Endothelial cell of umbilical vein (primary cell): Measurements from ENCODE around the gene RFESD. TPM values are rescaled to one million over a fixed set of nuclear protein-coding genes. Genes with fewer than 3 reads are reported as not detected.

Source experiments
- BruUV-seq: library from RNA; stranded (reverse); fragments of 400-500 nt; replicated peaks from 2 replicates; lab custom pipeline; 2021; lab: Mats Ljungman, UMichigan
- CTCF ChIA-PET: fragments of 300-600, 350-600 bp; sonication (Branson Sonifier 250); formaldehyde crosslinking; loops from one replicate; lab custom pipeline; 2021; ENCODE audit warnings: antibody characterized with exemption, inconsistent platforms; lab: Charles Lee
- POLR2A ChIA-PET: fragments of 300-600, 350-600 bp; sonication (Branson Sonifier 250); formaldehyde crosslinking; loops from one replicate; lab custom pipeline; 2021; ENCODE audit warnings: antibody characterized with exemption, inconsistent platforms; lab: Charles Lee
- DNase-seq: peaks from one replicate; pipeline ENCODE4 v3.0.0-alpha.2; 2011; ENCODE audit warnings: low read depth, low spot score
- FAIRE-seq: peaks from 2 replicates; lab custom pipeline; 2011; peaks lifted over from hg19 to GRCh38; lab: Jason Lieb, UNC
- H2AFZ ChIP-seq: 2 replicates; pipeline ENCODE4 v1.6.0; 2012; ENCODE audit warnings: low read depth, low read length, control low read depth, inconsistent platforms
- H3K27ac ChIP-seq: 2 replicates; pipeline ENCODE4 v1.5.1; 2011; ENCODE audit warnings: low read depth, mild to moderate bottlenecking, control low read depth, low read length, moderate library complexity; ENCODE audit not compliant: insufficient read depth
- H3K27me3 ChIP-seq, 2 experiments: 2 replicates each; pipeline versions ENCODE4 v1.6.0 to v1.6.1; 2011; ENCODE audit warnings: low read length in 2 of 2, mixed read lengths in 1 of 2; ENCODE audit not compliant: control insufficient read depth in 2 of 2, insufficient read depth in 2 of 2
- H3K36me3 ChIP-seq, 2 experiments: 2 replicates in 1 of 2; 3 replicates in 1 of 2; pipeline ENCODE4 v1.5.1; 2011; ENCODE audit warnings: low read length in 2 of 2, mild to moderate bottlenecking in 1 of 2, moderate library complexity in 1 of 2; ENCODE audit not compliant: control insufficient read depth in 2 of 2, insufficient read depth in 2 of 2; ENCODE audit errors: extremely low read depth in 1 of 2
- H3K4me1 ChIP-seq: 3 replicates; pipeline ENCODE4 v1.5.1; 2011; ENCODE audit warnings: mild to moderate bottlenecking, low read length; ENCODE audit not compliant: control insufficient read depth, insufficient read depth; ENCODE audit errors: extremely low read depth
- H3K4me2 ChIP-seq: 2 replicates; pipeline ENCODE4 v1.6.1; 2011; ENCODE audit warnings: low read length, control low read depth, mixed read lengths; ENCODE audit not compliant: insufficient read depth
- H3K4me3 ChIP-seq, 3 experiments: fragments of 200-600 bp in 1 of 3; sonication (generic), shearing (Covaris generic) in 1 of 3; replicated peaks in 1 of 3; 2 replicates each; pipeline ENCODE4 v1.5.1; 2011 to 2016; ENCODE audit warnings: control low read depth in 3 of 3, low read length in 3 of 3, mild to moderate bottlenecking in 2 of 3, inconsistent platforms in 1 of 3, low read depth in 1 of 3, moderate library complexity in 1 of 3; ENCODE audit not compliant: insufficient read depth in 1 of 3
- H3K79me2 ChIP-seq: 2 replicates; pipeline ENCODE4 v1.6.0; 2012; ENCODE audit warnings: low read length, inconsistent platforms; ENCODE audit not compliant: control insufficient read depth, insufficient read depth
- H3K9ac ChIP-seq: replicated peaks from 2 replicates; pipeline ENCODE3; 2011; ENCODE audit warnings: low read length, control low read depth; ENCODE audit not compliant: insufficient read depth; ENCODE audit errors: extremely low read depth
- H3K9me1 ChIP-seq: replicated peaks from 3 replicates; pipeline ENCODE4 v1.6.0; 2011; ENCODE audit warnings: mild to moderate bottlenecking, low read length; ENCODE audit not compliant: control insufficient read depth, insufficient read depth; ENCODE audit errors: extremely low read depth
- H3K9me3 ChIP-seq: replicated peaks from 2 replicates; pipeline ENCODE4 v1.5.1; 2012; ENCODE audit warnings: low read length, inconsistent platforms; ENCODE audit not compliant: control insufficient read depth, insufficient read depth
- H4K20me1 ChIP-seq: replicated peaks from 2 replicates; pipeline ENCODE3; 2011; ENCODE audit warnings: mild to moderate bottlenecking, low read length; ENCODE audit not compliant: control insufficient read depth, insufficient read depth; ENCODE audit errors: extremely low read depth
- CTCF ChIP-seq, 2 donors: IDR thresholded peaks; 1 replicate in 1 of 2; 2 replicates in 1 of 2; pipeline ENCODE4 v1.5.1; 2011; ENCODE audit warnings: low read length in 2 of 2, mild to moderate bottlenecking in 2 of 2, moderate library complexity in 2 of 2, control low read depth in 1 of 2, inconsistent platforms in 1 of 2, low read depth in 1 of 2; ENCODE audit not compliant: insufficient read depth in 1 of 2; ENCODE audit errors: extremely low read depth in 1 of 2
- EZH2 ChIP-seq: IDR thresholded peaks from 2 replicates; pipeline ENCODE4 v1.6.1; 2012; ENCODE audit warnings: borderline replicate concordance, low read depth, mild to moderate bottlenecking, moderate library complexity, low read length, inconsistent platforms; ENCODE audit not compliant: severe bottlenecking
- FOS ChIP-seq: IDR thresholded peaks from 2 replicates; pipeline ENCODE4 v1.6.1; 2011; ENCODE audit warnings: mild to moderate bottlenecking, low read length, moderate library complexity, borderline replicate concordance; ENCODE audit not compliant: insufficient read depth
- GATA2 ChIP-seq: IDR thresholded peaks from 2 replicates; pipeline ENCODE4 v1.7.0; 2011; ENCODE audit warnings: low read depth, mild to moderate bottlenecking, moderate library complexity, mixed read lengths, low read length; ENCODE audit not compliant: insufficient read length, insufficient read depth
- JUN ChIP-seq: IDR thresholded peaks from 2 replicates; pipeline ENCODE4 v1.6.1; 2011; ENCODE audit warnings: borderline replicate concordance, low read depth; ENCODE audit not compliant: insufficient read length, insufficient read depth
- MAX ChIP-seq: IDR thresholded peaks from 2 replicates; pipeline ENCODE4 v1.6.1; 2011; ENCODE audit not compliant: insufficient read depth, insufficient read length
- MYC ChIP-seq: IDR thresholded peaks from one replicate; pipeline ENCODE4 v1.6.1; 2011; ENCODE audit warnings: mild to moderate bottlenecking, low read depth, low read length
- POLR2A ChIP-seq: IDR thresholded peaks from 2 replicates; pipeline ENCODE4 v1.6.1; 2012; ENCODE audit warnings: low read depth, mild to moderate bottlenecking, control low read depth, low read length
- POLR2AphosphoS5 ChIP-seq: IDR thresholded peaks from 2 replicates; pipeline ENCODE4 v1.6.1; 2012; ENCODE audit warnings: low read depth, mild to moderate bottlenecking, control low read depth, low read length, moderate library complexity; ENCODE audit not compliant: insufficient read depth
- dilution Hi-C: fragments of 300-500 bp; cut with MboI; formaldehyde crosslinking; loops from one replicate; pipeline ENCODE4 v1.15.0; 2019; ENCODE audit warnings: low sequenced_read_pairs; ENCODE audit not compliant: extremely low pct_ligation_motif_present
- intact Hi-C: fragments of 100-400 bp; cut with micrococcal nuclease; formaldehyde crosslinking; loops from one replicate; pipeline ENCODE4 v1.10.0; 2022
- polyA plus RNA-seq, 4 experiments: library from polyadenylated mRNA; depleted of rRNA in 3 of 4; stranded (reverse) in 3 of 4; unstranded in 1 of 4; fragments of >200 nt; gene quantifications; 2 replicates each; pipeline versions ENCODE4 v1.2.1 to v1.2.3, GENCODE V29; 2011 to 2012; ENCODE audit warnings: missing spikeins in 1 of 4
- total RNA-seq: library from RNA; stranded (reverse); gene quantifications from 2 replicates; pipeline ENCODE4 v1.2.3, GENCODE V29; 2021

The RFESD gene
- total and polyA plus RNA-seq, 2 donors (not counting 3 experiments of a cell fraction or from before 2014, with no cell fraction given) = 0.88 to 2.0 TPM

GRCh38 chr5:95699337-95699736 lies 52.8 kb downstream of the RFESD start:
- DNase-seq = no peak
- POLR2A ChIA-PET = no interaction called here
- H3K4me2 ChIP-seq = no peak overlapping the region
- dilution Hi-C loops = no loop called here
- no peaks in the 10 kb centered on the region for H3K9me1 ChIP-seq
- no peak overlapping the region for H3K27ac ChIP-seq
- CTCF ChIA-PET = interaction anchor here (1.3 kb wide), 1 partner anchor 82 kb away, joined by 4 read pairs; no protein-coding TSS in a partner anchor
- H3K4me1 ChIP-seq = no peaks in the 10 kb centered on the region
- no peak overlapping the region for H2AFZ ChIP-seq
- no peaks in the 10 kb centered on the region for H3K9me3 ChIP-seq
- H3K9ac ChIP-seq = no peak overlapping the region
- no peak overlapping the region for H3K4me3 ChIP-seq
- no peaks in the 10 kb centered on the region for H3K36me3 ChIP-seq
- no peaks in the 10 kb centered on the region for H3K79me2 ChIP-seq
- FAIRE-seq = no peak
- H3K27me3 ChIP-seq = no peaks in the 10 kb centered on the region
- H4K20me1 ChIP-seq = no peaks in the 10 kb centered on the region
- no peak for TF ChIP-seq JUN
- TF ChIP-seq MAX = no peak
- TF ChIP-seq MYC = no peak
- TF ChIP-seq FOS = no peak
- TF ChIP-seq POLR2A = no peak
- TF ChIP-seq GATA2 = no peak
- TF ChIP-seq CTCF (IDR thresholded peaks at IDR 0.05; ENCODE audit: extremely low read depth in 1 of 2, insufficient read depth in 1 of 2, low read depth in 1 of 2, low read length in 2 of 2) = no peak
- no peak for TF ChIP-seq EZH2
- no peak for TF ChIP-seq POLR2AphosphoS5
- intact Hi-C loops = no loop called here
- no TSS peak for BruUV-seq
